Stomach (tissue), 9 donors: ENCODE measurements around the gene GLIPR2. TPM values are rescaled to one million over a fixed set of nuclear protein-coding genes. Genes with fewer than 3 reads are reported as not detected.

Source experiments
- DNase-seq, 2 donors: peaks; one replicate each; pipeline versions ENCODE4 v3.0.0 to v3.0.0-alpha.2; 2013 to 2019
- H3K27ac ChIP-seq, 5 donors: fragments of 200-600 bp in 4 of 5; sonication (generic) in 4 of 5; one replicate each; pipeline ENCODE4 v1.5.1; 2013 to 2019; ENCODE audit warnings: mild to moderate bottlenecking in 1 of 5, moderate library complexity in 1 of 5
- H3K27me3 ChIP-seq, 3 donors: fragments of 200-600 bp; sonication (generic); one replicate each; pipeline ENCODE4 v1.5.1; 2017 to 2019; ENCODE audit warnings: mixed run types in 1 of 3
- H3K36me3 ChIP-seq, 4 donors: fragments of 200-600 bp; sonication (generic); 1 replicate in 3 of 4; 2 replicates in 1 of 4; pipeline ENCODE4 v1.5.1; 2016 to 2019
- H3K4me1 ChIP-seq, 4 donors: fragments of 200-600 bp; sonication (generic); one replicate each; pipeline ENCODE4 v1.5.1; 2016 to 2019
- H3K4me3 ChIP-seq, 4 donors: fragments of 200-600 bp; sonication (generic) in 3 of 4; one replicate each; pipeline ENCODE4 v1.5.1; 2016 to 2019; ENCODE audit warnings: mild to moderate bottlenecking in 1 of 4
- H3K9me3 ChIP-seq, 4 donors: fragments of 200-600 bp; sonication (generic); one replicate each; pipeline ENCODE4 v1.5.1; 2016 to 2019
- CTCF ChIP-seq, 7 experiments: fragments of 450-650 bp in 4 of 7; fragments of 200-600 bp in 3 of 7; sonication (generic) in 3 of 7; IDR thresholded peaks; one replicate each; pipeline ENCODE4 v1.5.1; 2016 to 2019; ENCODE audit warnings: antibody characterized with exemption in 7 of 7, control low read depth in 2 of 7, mild to moderate bottlenecking in 1 of 7
- EP300 ChIP-seq: sonication (generic); formaldehyde crosslinking; IDR thresholded peaks from one replicate; pipeline ENCODE4 v1.6.1; 2017; ENCODE audit warnings: antibody characterized with exemption
- POLR2A ChIP-seq, 4 donors: fragments of 450-650 bp; IDR thresholded peaks; one replicate each; pipeline ENCODE4 v1.6.1; 2016; ENCODE audit warnings: antibody characterized with exemption in 4 of 4, control low read depth in 2 of 4, mild to moderate bottlenecking in 1 of 4, moderate library complexity in 1 of 4
- POLR2AphosphoS5 ChIP-seq, 3 donors: sonication (generic); formaldehyde crosslinking; IDR thresholded peaks; one replicate each; pipeline ENCODE4 v1.6.1; 2016; ENCODE audit warnings: antibody characterized with exemption in 3 of 3
- WGBS, 5 donors: extraction: QIAGEN DNeasy Blood & Tissue Kit in 3 of 5; methylation state at CpG; one replicate each; pipeline versions ENCODE4 v1.1.5 to v1.1.7; 2013 to 2018; 5-methylcytosine and 5-hydroxymethylcytosine counted together
- intact Hi-C: fragments of 100-400 bp; cut with DNase I; formaldehyde crosslinking; loops from one replicate; pipeline ENCODE4 v1.15.1; 2023; ENCODE audit warnings: low total_unique reads
- polyA plus RNA-seq, 3 donors: library from polyadenylated mRNA; stranded (reverse); fragments of 200-250 nt; gene quantifications; one replicate each; pipeline ENCODE4 v1.2.3, GENCODE V29; 2013
- total RNA-seq, 5 donors: library from RNA; depleted of rRNA; stranded (reverse); fragments of >200 nt; gene quantifications; one replicate each; pipeline versions ENCODE4 v1.1.0 to v1.2.3, GENCODE V29; 2014 to 2016
- donor health status: healthy with polysubstance abuse.
- donor health status: Bipolar disorder and iron deficiency.
- donor health status: healthy.

The GLIPR2 gene
- total and polyA plus RNA-seq, 8 donors = 3.5 to 40.6 (median 32.8) TPM

- TF ChIP-seq POLR2A (IDR thresholded peaks at IDR 0.05) (no peak), CTCF (IDR thresholded peaks at IDR 0.05) (no peak), POLR2AphosphoS5 (IDR thresholded peaks at IDR 0.05) (no peak), EP300 (no peak)
- H3K27ac ChIP-seq = no peak overlapping the region
- no peak overlapping the region for H3K4me3 ChIP-seq
- DNase-seq = no peak
- no peaks in the 10 kb centered on the region for H3K27me3 ChIP-seq
- 87 to 96% (median 91%) methylated on average over 3 of the region's 3 CpGs for WGBS, 5 donors
- H3K4me1 ChIP-seq = no peaks in the 10 kb centered on the region
- H3K9me3 ChIP-seq = no peaks in the 10 kb centered on the region
- intact Hi-C loops = no loop called here
- H3K36me3 ChIP-seq = peaks cover 0 to 54% (median 32%) of the 10 kb centered on the region in 4 donors
Measured at GRCh38 chr9:36116593-36116992, 19.9 kb upstream of the GLIPR2 start.

GRCh38 chr9:36118201-36118600 is 18.3 kb upstream of the GLIPR2 start:
- TF ChIP-seq CTCF (IDR thresholded peaks at IDR 0.05) = no peak
- TF ChIP-seq POLR2A (IDR thresholded peaks at IDR 0.05) = no peak
- 89 to 98% (median 95%) methylated on average over 2 of the region's 2 CpGs for WGBS, 5 donors

GRCh38 chr9:36118706-36119105 is 17.8 kb upstream of the GLIPR2 start:
- Histone ChIP-seq H3K4me3 (no peak overlapping the region), H3K36me3 (peaks cover 0 to 63% (median 39%) of the 10 kb centered on the region in 4 donors), H3K4me1 (no peaks in the 10 kb centered on the region), H3K27me3 (no peaks in the 10 kb centered on the region), H3K9me3 (no peaks in the 10 kb centered on the region), H3K27ac (no peak overlapping the region)
- intact Hi-C loops = no loop called here
- WGBS, 5 donors = 77 to 85% (median 83%) methylated on average over 14 to 15 of the region's 15 CpGs
- DNase-seq = no peak
- TF ChIP-seq EP300 (no peak), CTCF (IDR thresholded peaks at IDR 0.05) (no peak), POLR2A (IDR thresholded peaks at IDR 0.05) (no peak), POLR2AphosphoS5 (IDR thresholded peaks at IDR 0.05) (no peak)

More at GRCh38 chr9:36118201-36118600, 18.3 kb upstream of the GLIPR2 start:
- no peak overlapping the region for H3K4me3 ChIP-seq
- intact Hi-C loops = no loop called here
- H3K4me1 ChIP-seq = no peaks in the 10 kb centered on the region
- H3K27me3 ChIP-seq = no peaks in the 10 kb centered on the region
- H3K9me3 ChIP-seq = no peaks in the 10 kb centered on the region
- peaks cover 0 to 58% (median 39%) of the 10 kb centered on the region in 4 donors for H3K36me3 ChIP-seq
- no peak overlapping the region for H3K27ac ChIP-seq
- no peak for DNase-seq

- Histone ChIP-seq H3K4me1 (no peaks in the 10 kb centered on the region), H3K9me3 (no peaks in the 10 kb centered on the region), H3K36me3 (peaks cover 0 to 64% (median 39%) of the 10 kb centered on the region in 4 donors), H3K27me3 (no peaks in the 10 kb centered on the region), H3K27ac (no peak overlapping the region), H3K4me3 (no peak overlapping the region)
- 53 to 69% (median 60%) methylated on average over 7 of the region's 7 CpGs for WGBS, 5 donors
- DNase-seq = peak in 1 of 2 donors; percentile 58
- intact Hi-C loops = no loop called here
- TF ChIP-seq POLR2AphosphoS5 (IDR thresholded peaks at IDR 0.05) (no peak), CTCF (IDR thresholded peaks at IDR 0.05) (no peak), POLR2A (IDR thresholded peaks at IDR 0.05) (no peak), EP300 (no peak)
Measured at GRCh38 chr9:36119476-36119875, 17.1 kb upstream of the GLIPR2 start.
